NCI-H2196 (cell line): ENCODE measurements around the gene KRT15.
"Not testable (repeated sequence)": the region's sequence is repeated elsewhere in the genome, so short reads cannot be mapped to it uniquely, and the experiment has no call there.

Experiments used
- DNase-seq: peaks from one replicate; lab custom pipeline; 2025; ENCODE audit not compliant: unreplicated experiment; lab: John Stamatoyannopoulos, UW

The KRT15 gene

GRCh38 chr17:41544935-41545334 is 26.2 kb upstream of the KRT15 start:
- no peak for DNase-seq

- DNase-seq: no peak
Measured at GRCh38 chr17:41544491-41544892, 25.8 kb upstream of the KRT15 start.

- not testable (repeated sequence) for DNase-seq
Measured at GRCh38 chr17:41542786-41543185, 24.1 kb upstream of the KRT15 start.

- DNase-seq: no peak
Measured at GRCh38 chr17:41542357-41542756, 23.7 kb upstream of the KRT15 start.

- DNase-seq: no peak
Measured at GRCh38 chr17:41540921-41541625, 22.4 kb upstream of the KRT15 start.

- DNase-seq: no peak
Measured at GRCh38 chr17:41539979-41540701, 21.4 kb upstream of the KRT15 start.

GRCh38 chr17:41539071-41539492 is 20.4 kb upstream of the KRT15 start:
- DNase-seq: no peak

- DNase-seq: no peak
Measured at GRCh38 chr17:41538565-41538991, 19.9 kb upstream of the KRT15 start.

GRCh38 chr17:41537990-41538389 is 19.3 kb upstream of the KRT15 start:
- no peak for DNase-seq

- DNase-seq: no peak
Measured at GRCh38 chr17:41537614-41537954, 18.9 kb upstream of the KRT15 start.

GRCh38 chr17:41536741-41537613 is 18.3 kb upstream of the KRT15 start:
- DNase-seq: no peak

GRCh38 chr17:41535764-41536481 is 17.2 kb upstream of the KRT15 start:
- DNase-seq: no peak

GRCh38 chr17:41534899-41535546 is 16.3 kb upstream of the KRT15 start:
- no peak for DNase-seq

- no peak for DNase-seq
Measured at GRCh38 chr17:41533613-41534012, 14.9 kb upstream of the KRT15 start.

- peak; percentile 12 for DNase-seq
Measured at GRCh38 chr17:41532947-41533570, 14.4 kb upstream of the KRT15 start.

- no peak for DNase-seq
Measured at GRCh38 chr17:41531993-41532392, 13.3 kb upstream of the KRT15 start.

- no peak for DNase-seq
Measured at GRCh38 chr17:41530062-41531048, 11.7 kb upstream of the KRT15 start.

- DNase-seq: no peak
Measured at GRCh38 chr17:41529491-41529915, 10.8 kb upstream of the KRT15 start.

- no peak for DNase-seq
Measured at GRCh38 chr17:41528959-41529353, 10.3 kb upstream of the KRT15 start.
